Vagina (tissue), 2 donors: ENCODE data around the gene CCDC57. TPM values are rescaled to one million over a fixed set of nuclear protein-coding genes. Genes with fewer than 3 reads are reported as not detected.

ENCODE experiments used
- DNase-seq, 2 donors: peaks; one replicate each; pipeline ENCODE4 v3.0.0-alpha.2; 2017; ENCODE audit errors: extremely low spot score in 2 of 2
- H3K27ac ChIP-seq: fragments of 200-600 bp; sonication (generic); one replicate; pipeline ENCODE4 v1.5.1; 2019
- H3K27me3 ChIP-seq: fragments of 200-600 bp; sonication (generic); one replicate; pipeline ENCODE4 v1.5.1; 2019
- H3K36me3 ChIP-seq, 2 donors: fragments of 200-600 bp; sonication (generic); one replicate each; pipeline ENCODE4 v1.5.1; 2017 to 2019
- H3K4me1 ChIP-seq: fragments of 200-600 bp; sonication (generic); one replicate; pipeline ENCODE4 v1.5.1; 2019
- H3K4me3 ChIP-seq, 2 donors: fragments of 200-600 bp; sonication (generic); 1 replicate in 1 of 2; 2 replicates in 1 of 2; pipeline ENCODE4 v1.5.1; 2016 to 2019
- H3K9me3 ChIP-seq: fragments of 200-600 bp; sonication (generic); one replicate; pipeline ENCODE4 v1.5.1; 2019
- POLR2A ChIP-seq, 2 donors: fragments of 450-650 bp; IDR thresholded peaks; one replicate each; pipeline ENCODE4 v1.6.1; 2017; ENCODE audit warnings: antibody characterized with exemption in 2 of 2, mild to moderate bottlenecking in 2 of 2, moderate library complexity in 2 of 2
- POLR2AphosphoS5 ChIP-seq, 2 donors: sonication (generic); formaldehyde crosslinking; IDR thresholded peaks; one replicate each; pipeline ENCODE4 v1.9.0; 2017; ENCODE audit warnings: antibody characterized with exemption in 2 of 2, mild to moderate bottlenecking in 2 of 2, low read depth in 1 of 2; ENCODE audit not compliant: insufficient read depth in 1 of 2
- intact Hi-C: fragments of 100-400 bp; cut with DNase I; formaldehyde crosslinking; loops from one replicate; pipeline ENCODE4 v1.15.1; 2023
- total RNA-seq: library from RNA; depleted of rRNA; stranded (reverse); fragments of >200 nt; gene quantifications from one replicate; pipeline ENCODE4 v1.2.3, GENCODE V29; 2016
- TF ChIP-seq, protein P1 (sequence below), 3 experiments: fragments of 450-650 bp in 2 of 3; fragments of 200-600 bp in 1 of 3; sonication (generic) in 1 of 3; IDR thresholded peaks; one replicate each; pipeline ENCODE4 v1.5.1; 2017 to 2019; ENCODE audit warnings: antibody characterized with exemption in 3 of 3, mild to moderate bottlenecking in 2 of 3, moderate library complexity in 2 of 3

CCDC57 gene
- total RNA-seq, 1 donor from 2014 or later, result 26.5 TPM

DNA sequence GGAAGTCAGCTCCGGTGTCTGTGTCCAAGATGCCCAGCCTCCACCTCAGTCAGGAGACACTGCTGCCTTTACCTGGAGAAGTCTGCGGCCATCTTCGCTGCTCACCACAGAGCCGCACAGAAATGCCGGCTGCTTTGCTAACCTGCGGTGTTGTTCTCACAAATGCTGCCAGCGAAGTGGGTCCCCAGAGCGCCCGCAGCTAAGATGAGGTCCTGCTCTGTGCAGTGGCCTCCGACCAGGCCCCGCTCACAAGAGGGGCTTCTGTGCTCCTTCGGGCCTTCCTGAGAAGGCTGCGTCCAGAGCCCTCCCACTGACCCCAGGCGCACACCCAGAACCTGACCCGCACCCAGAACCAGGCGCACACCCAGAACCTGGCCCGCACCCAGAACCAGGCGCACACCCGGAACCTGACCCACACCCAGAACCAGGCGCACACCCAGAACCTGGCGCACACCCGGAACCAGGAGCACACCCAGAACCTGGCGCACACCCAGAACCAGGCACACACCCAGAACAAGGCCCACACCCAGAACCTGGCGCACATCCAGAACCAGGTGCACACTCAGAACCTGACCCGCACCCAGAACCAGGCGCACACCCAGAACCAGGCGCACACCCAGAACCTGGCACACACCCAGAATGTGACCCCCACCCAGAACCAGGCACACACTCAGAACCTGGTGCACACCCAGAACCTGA is 63.1 kb downstream of the CCDC57 start:
- DNase-seq, result no peak
- no peaks in the 10 kb centered on the region for H3K9me3 ChIP-seq
- no peaks in the 10 kb centered on the region for H3K27me3 ChIP-seq
- H3K4me3 ChIP-seq, result no peak overlapping the region
- H3K27ac ChIP-seq, result no peak overlapping the region
- intact Hi-C loops, result loop anchor here (5.0 to 10.0 kb wide), 2 partner anchors 117 to 195 kb away; partner anchors contain the start of gene RAC3
- H3K4me1 ChIP-seq, result peaks cover 22% of the 10 kb centered on the region
- H3K36me3 ChIP-seq, result no peaks in the 10 kb centered on the region
- no peak for TF ChIP-seq POLR2AphosphoS5 (IDR thresholded peaks at IDR 0.05; ENCODE audit: insufficient read depth in 1 of 2, low read depth in 1 of 2)
- TF ChIP-seq POLR2A (IDR thresholded peaks at IDR 0.05), result no peak
- TF ChIP-seq, protein P1, sequence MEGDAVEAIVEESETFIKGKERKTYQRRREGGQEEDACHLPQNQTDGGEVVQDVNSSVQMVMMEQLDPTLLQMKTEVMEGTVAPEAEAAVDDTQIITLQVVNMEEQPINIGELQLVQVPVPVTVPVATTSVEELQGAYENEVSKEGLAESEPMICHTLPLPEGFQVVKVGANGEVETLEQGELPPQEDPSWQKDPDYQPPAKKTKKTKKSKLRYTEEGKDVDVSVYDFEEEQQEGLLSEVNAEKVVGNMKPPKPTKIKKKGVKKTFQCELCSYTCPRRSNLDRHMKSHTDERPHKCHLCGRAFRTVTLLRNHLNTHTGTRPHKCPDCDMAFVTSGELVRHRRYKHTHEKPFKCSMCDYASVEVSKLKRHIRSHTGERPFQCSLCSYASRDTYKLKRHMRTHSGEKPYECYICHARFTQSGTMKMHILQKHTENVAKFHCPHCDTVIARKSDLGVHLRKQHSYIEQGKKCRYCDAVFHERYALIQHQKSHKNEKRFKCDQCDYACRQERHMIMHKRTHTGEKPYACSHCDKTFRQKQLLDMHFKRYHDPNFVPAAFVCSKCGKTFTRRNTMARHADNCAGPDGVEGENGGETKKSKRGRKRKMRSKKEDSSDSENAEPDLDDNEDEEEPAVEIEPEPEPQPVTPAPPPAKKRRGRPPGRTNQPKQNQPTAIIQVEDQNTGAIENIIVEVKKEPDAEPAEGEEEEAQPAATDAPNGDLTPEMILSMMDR (IDR thresholded peaks at IDR 0.05), result no peak

GRCh38 chr17:82148997-82149396 is 63.6 kb downstream of the CCDC57 start:
- H3K36me3 ChIP-seq, result no peaks in the 10 kb centered on the region
- H3K27ac ChIP-seq, result no peak overlapping the region
- intact Hi-C loops, result no loop called here
- H3K4me1 ChIP-seq, result peaks cover 22% of the 10 kb centered on the region
- no peaks in the 10 kb centered on the region for H3K27me3 ChIP-seq
- TF ChIP-seq POLR2A (IDR thresholded peaks at IDR 0.05) (no peak), POLR2AphosphoS5 (IDR thresholded peaks at IDR 0.05; ENCODE audit: insufficient read depth in 1 of 2, low read depth in 1 of 2) (no peak)
- TF ChIP-seq, protein P1 (IDR thresholded peaks at IDR 0.05), result no peak
- no peak overlapping the region for H3K4me3 ChIP-seq
- no peak for DNase-seq
- no peaks in the 10 kb centered on the region for H3K9me3 ChIP-seq

- H3K4me1 ChIP-seq, result peaks cover 12% of the 10 kb centered on the region
- H3K9me3 ChIP-seq, result no peaks in the 10 kb centered on the region
- no peaks in the 10 kb centered on the region for H3K36me3 ChIP-seq
- no peaks in the 10 kb centered on the region for H3K27me3 ChIP-seq
- no peak overlapping the region for H3K4me3 ChIP-seq
- no peak overlapping the region for H3K27ac ChIP-seq
- no peak for TF ChIP-seq POLR2A (IDR thresholded peaks at IDR 0.05)
- TF ChIP-seq, protein P1 (IDR thresholded peaks at IDR 0.05), result no peak
- no peak for TF ChIP-seq POLR2AphosphoS5 (IDR thresholded peaks at IDR 0.05; ENCODE audit: insufficient read depth in 1 of 2, low read depth in 1 of 2)
- DNase-seq, result no peak
- intact Hi-C loops, result no loop called here
These were observed 64.6 kb downstream of the CCDC57 start for GRCh38 chr17:82148011-82148410.

- TF ChIP-seq POLR2A (IDR thresholded peaks at IDR 0.05), result no peak
- no peak for TF ChIP-seq POLR2AphosphoS5 (IDR thresholded peaks at IDR 0.05; ENCODE audit: insufficient read depth in 1 of 2, low read depth in 1 of 2)
- TF ChIP-seq, protein P1 (IDR thresholded peaks at IDR 0.05), result no peak
- intact Hi-C loops, result loop anchor here (1.0 kb wide), 1 partner anchor 23 kb away; no protein-coding TSS in a partner anchor
- H3K9me3 ChIP-seq, result no peaks in the 10 kb centered on the region
- H3K36me3 ChIP-seq, result no peaks in the 10 kb centered on the region
- H3K27ac ChIP-seq, result no peak overlapping the region
- DNase-seq, result no peak
- H3K27me3 ChIP-seq, result no peaks in the 10 kb centered on the region
- no peak overlapping the region for H3K4me3 ChIP-seq
- H3K4me1 ChIP-seq, result peaks cover 8% of the 10 kb centered on the region
These were observed 65.7 kb downstream of the CCDC57 start for GRCh38 chr17:82146663-82147654.
